HG02763 (cell line): Measurements from ENCODE around the gene SAMM50.

ENCODE experiments used
- ATAC-seq: cut with Tn5 transposase; IDR thresholded peaks from one replicate; pipeline ENCODE4 v1.9.1; 2021; ENCODE audit warnings: mild to moderate bottlenecking, moderate library complexity; ENCODE audit not compliant: unreplicated experiment

SAMM50 gene

GRCh38 chr22:43955040-43955882 is at the start of gene SAMM50:
Gene SAMM50 (plus strand): TSS chr22:43955442. CDS start chr22:43955578, 136 bp downstream.
- ATAC-seq: peak; percentile 92

GRCh38 chr22:43905681-43906080 is 49.6 kb upstream of the SAMM50 start:
- ATAC-seq: no peak

GRCh38 chr22:43909708-43910107 is 45.5 kb upstream of the SAMM50 start:
- no peak for ATAC-seq

GRCh38 chr22:43910178-43910695 is 45.0 kb upstream of the SAMM50 start:
- no peak for ATAC-seq

DNA sequence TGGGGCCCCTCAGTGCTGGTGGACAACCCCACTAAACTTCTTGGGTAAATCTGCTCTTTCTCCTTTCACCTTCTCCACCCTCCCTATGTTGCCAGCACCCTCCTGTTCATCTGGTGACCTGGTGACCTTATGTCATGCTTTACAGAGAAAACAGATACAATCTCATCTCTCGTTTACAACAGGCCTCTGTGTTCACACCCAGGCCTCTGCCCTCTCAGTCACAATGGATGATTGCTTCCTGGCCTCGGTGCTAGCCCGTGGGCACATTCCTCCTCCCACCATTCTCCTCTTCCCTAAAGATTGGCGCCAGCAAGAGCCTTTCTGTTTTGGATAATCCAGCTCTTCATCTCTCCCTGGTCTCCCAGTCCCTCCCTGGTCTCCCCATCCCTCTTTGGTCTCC is 43.9 kb upstream of the SAMM50 start:
- no peak for ATAC-seq

DNA sequence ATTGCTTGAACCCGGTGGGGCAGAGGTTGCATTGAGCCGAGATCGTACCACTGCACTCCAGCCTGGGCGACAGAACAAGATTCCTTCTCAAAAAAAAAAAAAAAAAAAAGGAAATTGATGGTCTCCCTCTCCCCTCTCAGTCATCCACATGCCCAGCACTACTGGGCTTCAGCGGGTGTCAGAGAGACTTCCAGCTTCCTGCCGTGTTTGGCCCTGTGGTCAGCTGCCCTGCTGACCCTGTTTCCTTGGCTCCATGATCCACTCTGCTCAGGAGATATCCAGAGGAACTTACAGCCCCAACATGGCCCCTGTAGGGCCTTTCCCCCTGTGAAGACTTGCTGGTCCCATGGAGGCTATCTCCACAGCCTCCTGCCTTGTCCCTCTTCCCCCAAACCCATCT is 37.7 kb upstream of the SAMM50 start:
- ATAC-seq: no peak

DNA sequence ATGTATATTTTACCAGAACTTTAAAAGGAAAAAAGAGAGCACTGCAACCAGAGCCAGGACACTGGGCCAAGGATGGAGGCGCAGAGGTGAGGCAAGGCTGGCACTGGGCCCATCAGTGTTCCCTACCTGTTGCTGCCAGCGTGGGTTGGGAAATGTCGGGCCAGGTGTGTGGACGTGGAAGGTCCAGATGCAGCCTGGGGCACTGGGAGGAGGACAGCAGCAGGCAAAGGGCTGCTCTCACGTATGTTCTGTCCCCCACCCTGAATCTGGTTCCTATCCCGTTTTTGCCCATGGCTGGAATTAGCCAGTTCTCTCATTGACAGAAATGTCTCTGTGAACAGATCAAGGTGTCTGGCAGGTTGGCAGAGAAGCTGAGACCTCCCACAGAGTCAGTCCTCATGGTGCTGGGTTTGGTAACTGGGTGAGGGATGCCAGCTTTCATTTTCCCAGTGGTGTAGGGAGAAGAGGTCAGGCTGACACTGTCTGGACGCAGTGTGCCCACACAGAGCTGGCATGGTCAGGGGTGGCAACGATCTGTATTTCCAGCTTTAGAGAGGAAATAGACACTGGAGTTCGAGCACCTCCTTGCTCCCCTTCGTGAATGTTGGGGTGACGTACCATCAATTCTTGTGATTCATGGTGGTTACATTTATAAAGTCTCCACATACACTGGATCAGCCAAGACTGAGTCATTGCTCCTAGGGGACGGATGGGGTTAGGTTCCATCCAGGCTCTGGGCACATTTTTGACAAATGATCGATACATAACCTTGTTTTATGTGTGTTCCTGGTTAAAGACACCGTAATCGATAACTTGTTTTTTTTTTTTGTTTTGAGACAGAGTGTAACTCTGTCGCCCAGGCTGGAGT is 35.9 kb upstream of the SAMM50 start:
- no peak for ATAC-seq

DNA sequence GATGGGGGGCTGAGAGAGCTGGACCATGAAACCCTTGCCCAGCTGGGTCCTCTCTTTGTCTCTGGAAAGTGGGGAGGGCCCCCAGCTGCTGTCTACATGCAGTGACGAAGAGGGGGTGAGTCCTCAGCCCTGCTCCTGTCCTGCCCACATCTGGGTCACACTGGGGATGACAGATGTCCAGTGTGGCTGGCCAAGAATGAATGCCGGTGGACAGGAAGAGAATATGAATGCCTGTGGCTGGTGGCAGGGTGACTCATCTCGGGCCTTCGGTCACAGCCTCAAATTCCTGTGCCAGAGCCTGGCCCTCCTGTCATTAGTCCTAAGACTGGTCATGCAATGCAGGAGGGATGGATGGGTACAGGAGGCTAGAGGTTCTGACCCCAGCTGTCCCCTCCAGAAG is 33.9 kb upstream of the SAMM50 start:
- no peak for ATAC-seq

DNA sequence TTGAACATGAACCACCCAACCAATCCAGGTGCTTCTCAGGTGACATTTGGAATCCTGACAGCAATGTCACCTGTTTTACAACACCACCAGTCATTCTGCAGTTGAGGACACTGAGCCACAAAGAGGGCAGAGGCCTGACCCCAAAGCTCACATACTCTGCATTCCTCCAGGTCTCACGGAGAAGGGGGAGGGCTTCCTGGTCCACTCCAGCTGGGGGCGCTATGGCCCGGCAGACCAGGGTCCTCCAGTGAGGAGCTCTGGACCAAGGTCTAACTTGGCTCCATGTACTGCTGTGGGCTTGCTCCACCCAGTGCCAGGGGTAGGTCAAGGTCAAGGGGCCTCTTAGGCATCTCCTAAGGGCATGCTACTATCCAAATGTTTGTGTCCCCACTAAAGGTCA is 33.1 kb upstream of the SAMM50 start:
- ATAC-seq: no peak

- no peak for ATAC-seq
These were observed 32.1 kb upstream of the SAMM50 start for GRCh38 chr22:43923191-43923590.

GRCh38 chr22:43923631-43924464 is 31.4 kb upstream of the SAMM50 start, which contains the start of gene PNPLA3:
Gene PNPLA3 (plus strand): TSS chr22:43923805. CDS start chr22:43923912, 107 bp downstream.
- ATAC-seq: no peak

DNA sequence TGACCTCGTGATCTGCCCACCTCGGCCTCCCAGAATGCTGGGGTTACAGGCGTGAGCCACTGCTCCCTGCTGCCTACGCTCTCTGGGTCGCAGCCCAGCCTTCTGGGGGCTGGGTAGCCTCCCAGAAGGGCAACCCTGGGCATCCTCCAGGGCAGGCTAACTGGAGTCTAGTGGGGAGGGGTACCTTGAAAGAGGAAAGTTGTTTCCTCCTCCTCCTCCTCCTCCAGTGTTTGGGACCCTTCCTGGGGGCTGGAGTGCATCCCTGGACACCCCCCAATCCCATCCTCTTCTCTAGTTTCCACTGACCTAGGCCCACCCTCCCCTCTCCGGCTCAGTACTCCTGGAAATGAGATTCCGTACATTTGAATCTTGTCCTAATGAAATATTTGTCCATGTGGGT is 30.4 kb upstream of the SAMM50 start:
- ATAC-seq: no peak

DNA sequence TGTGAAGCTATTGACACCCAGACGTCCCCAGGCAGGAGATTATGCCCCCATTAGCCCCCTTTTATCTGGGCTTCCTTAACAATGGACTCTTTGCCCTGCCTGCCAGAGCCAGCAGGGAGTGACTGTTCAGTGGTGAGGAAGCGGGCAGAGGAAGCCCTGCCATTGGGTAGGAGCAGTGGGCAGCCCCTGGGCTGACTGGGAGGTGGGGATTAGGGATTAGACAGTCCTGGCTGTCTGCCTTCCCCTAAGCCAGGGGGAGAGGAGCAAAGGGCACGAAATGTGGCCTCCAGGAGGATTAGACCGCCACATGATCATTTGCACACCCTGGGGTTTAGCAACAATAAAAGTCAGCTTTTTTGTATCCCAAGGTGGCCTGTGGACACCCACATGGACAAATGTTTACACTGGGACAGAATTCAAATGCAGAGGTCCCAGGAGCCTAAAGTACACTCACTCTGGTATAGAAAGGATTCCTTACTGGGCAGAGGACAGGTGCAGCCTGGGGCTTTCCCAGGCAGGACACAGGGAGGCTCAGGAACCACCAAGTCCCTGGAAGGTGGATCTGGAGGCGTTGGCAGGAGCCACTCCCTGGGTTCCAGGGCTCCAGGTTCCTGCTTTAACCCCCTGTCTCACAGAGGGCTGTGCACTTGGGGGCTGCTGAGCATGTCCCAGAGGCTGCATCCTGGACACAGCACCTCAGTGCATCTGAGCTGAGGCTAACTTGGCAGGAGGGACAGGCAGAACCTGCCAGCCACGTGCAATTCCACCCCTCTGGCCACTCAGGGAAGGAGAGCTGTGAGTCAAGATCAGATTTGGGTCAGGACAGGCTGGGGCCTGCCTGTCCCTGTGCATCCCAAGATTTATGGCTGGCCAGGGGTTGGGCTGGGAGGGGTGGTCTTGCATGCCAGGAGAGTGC is 29.6 kb upstream of the SAMM50 start:
- ATAC-seq: no peak

- no peak for ATAC-seq
These were observed 28.9 kb upstream of the SAMM50 start for GRCh38 chr22:43926349-43926710.

DNA sequence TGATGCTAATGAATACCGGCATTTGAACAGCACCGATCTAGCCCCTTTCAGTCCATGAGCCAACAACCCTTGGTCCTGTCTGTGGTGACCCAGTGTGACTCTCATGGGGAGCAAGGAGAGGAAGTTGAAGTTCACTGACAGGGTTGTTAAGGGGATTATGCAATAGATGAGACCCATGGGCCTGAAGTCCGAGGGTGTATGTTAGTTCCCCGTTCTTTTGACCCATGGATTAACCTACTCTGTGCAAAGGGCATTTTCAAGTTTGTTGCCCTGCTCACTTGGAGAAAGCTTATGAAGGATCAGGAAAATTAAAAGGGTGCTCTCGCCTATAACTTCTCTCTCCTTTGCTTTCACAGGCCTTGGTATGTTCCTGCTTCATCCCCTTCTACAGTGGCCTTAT is 26.8 kb upstream of the SAMM50 start:
- ATAC-seq: no peak

DNA sequence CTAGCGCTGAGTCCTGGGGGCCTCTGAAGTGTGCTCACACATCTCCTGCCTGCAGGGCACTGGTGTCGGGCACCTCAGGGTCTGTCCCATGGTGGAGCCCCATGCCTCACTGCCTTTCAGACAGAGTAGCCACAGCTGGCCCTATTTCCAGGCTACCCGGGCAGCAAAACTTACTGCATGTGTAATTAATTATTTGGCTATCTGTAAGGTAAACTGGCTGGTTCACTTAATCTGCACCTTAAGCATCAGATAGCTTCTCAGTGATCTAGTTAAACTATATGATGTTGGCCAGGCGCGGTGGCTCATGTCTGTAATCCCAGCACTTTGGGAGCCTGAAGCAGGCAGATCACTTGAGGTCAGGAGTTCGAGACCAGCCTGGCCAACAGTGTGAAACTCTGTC is 26.3 kb upstream of the SAMM50 start:
- no peak for ATAC-seq

DNA sequence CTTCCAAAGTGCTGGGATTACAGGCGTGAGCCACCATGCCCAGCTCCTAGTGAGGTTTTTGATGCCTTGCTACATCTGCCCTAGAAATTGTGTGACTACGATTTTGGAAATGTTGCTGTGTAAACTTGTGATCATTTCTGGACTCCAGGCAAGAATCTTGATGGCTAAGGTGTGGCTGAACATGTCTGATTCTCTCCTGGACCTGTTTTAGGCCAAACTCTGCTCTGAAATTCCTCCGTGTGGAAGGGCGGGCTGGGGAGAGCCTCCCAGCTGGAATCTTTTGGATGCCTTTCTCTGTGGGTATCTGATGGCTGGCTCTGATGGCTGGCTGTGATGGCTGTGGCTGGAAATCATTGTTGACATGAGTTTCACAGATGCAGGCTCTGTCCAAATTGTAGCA is 23.5 kb upstream of the SAMM50 start:
- ATAC-seq: no peak

- ATAC-seq: no peak
These were observed 13.8 kb upstream of the SAMM50 start for GRCh38 chr22:43941449-43941848.

GRCh38 chr22:43944670-43945430 is 10.4 kb upstream of the SAMM50 start:
- no peak for ATAC-seq
